ENCODE data around the gene KMT2A.
"Not testable (repeated sequence)": the region's sequence is repeated elsewhere in the genome, so short reads cannot be mapped to it uniquely, and the experiment has no call there.

The KMT2A gene

GRCh38 chr11:118544647-118545010 is 108.3 kb downstream of the KMT2A start:
- H3K9me3 ChIP-seq (ENCODE audit: control insufficient read depth, insufficient read depth, low read length) = no peaks in the 10 kb centered on the region
- no peaks in the 10 kb centered on the region for H3K27me3 ChIP-seq (ENCODE audit: control insufficient read depth, insufficient read depth, low read length)
- no peak overlapping the region for H3K9ac ChIP-seq (ENCODE audit: low read depth, low read length)
- no peak overlapping the region for H3K4me3 ChIP-seq (ENCODE audit: low read depth, low read length)
- no peaks in the 10 kb centered on the region for H3K4me1 ChIP-seq (ENCODE audit: control insufficient read depth, insufficient read depth, low read length)
- H3K36me3 ChIP-seq (ENCODE audit: control insufficient read depth, insufficient read depth, low read length) = peaks cover 2% of the 10 kb centered on the region

GRCh38 chr11:118545533-118545932 is 109.2 kb downstream of the KMT2A start:
- Histone ChIP-seq H3K27me3 (ENCODE audit: control insufficient read depth, insufficient read depth, low read length) (no peaks in the 10 kb centered on the region), H3K4me3 (ENCODE audit: low read depth, low read length) (no peak overlapping the region), H3K9ac (ENCODE audit: low read depth, low read length) (no peak overlapping the region), H3K36me3 (ENCODE audit: control insufficient read depth, insufficient read depth, low read length) (peaks cover 2% of the 10 kb centered on the region), H3K9me3 (ENCODE audit: control insufficient read depth, insufficient read depth, low read length) (no peaks in the 10 kb centered on the region), H3K4me1 (ENCODE audit: control insufficient read depth, insufficient read depth, low read length) (no peaks in the 10 kb centered on the region)

- Histone ChIP-seq H3K36me3 (ENCODE audit: control insufficient read depth, insufficient read depth, low read length) (peaks cover 7% of the 10 kb centered on the region), H3K9ac (ENCODE audit: low read depth, low read length) (no peak overlapping the region), H3K4me3 (ENCODE audit: low read depth, low read length) (no peak overlapping the region), H3K27me3 (ENCODE audit: control insufficient read depth, insufficient read depth, low read length) (no peaks in the 10 kb centered on the region), H3K9me3 (ENCODE audit: control insufficient read depth, insufficient read depth, low read length) (no peaks in the 10 kb centered on the region), H3K4me1 (ENCODE audit: control insufficient read depth, insufficient read depth, low read length) (no peaks in the 10 kb centered on the region)
These were observed 110.8 kb downstream of the KMT2A start for GRCh38 chr11:118547132-118547531.

GRCh38 chr11:118552341-118552740 is 116.0 kb downstream of the KMT2A start:
- Histone ChIP-seq H3K4me1 (ENCODE audit: control insufficient read depth, insufficient read depth, low read length) (no peaks in the 10 kb centered on the region), H3K4me3 (ENCODE audit: low read depth, low read length) (no peak overlapping the region), H3K36me3 (ENCODE audit: control insufficient read depth, insufficient read depth, low read length) (peaks cover 6% of the 10 kb centered on the region)

GRCh38 chr11:118560806-118561205 is 124.5 kb downstream of the KMT2A start:
- Histone ChIP-seq H3K36me3 (ENCODE audit: control insufficient read depth, insufficient read depth, low read length) (no peaks in the 10 kb centered on the region), H3K27me3 (ENCODE audit: control insufficient read depth, insufficient read depth, low read length) (no peaks in the 10 kb centered on the region), H3K9ac (ENCODE audit: low read depth, low read length) (no peak overlapping the region)

More at GRCh38 chr11:118552341-118552740, 116.0 kb downstream of the KMT2A start:
- Histone ChIP-seq H3K27me3 (ENCODE audit: control insufficient read depth, insufficient read depth, low read length) (no peaks in the 10 kb centered on the region), H3K9ac (ENCODE audit: low read depth, low read length) (no peak overlapping the region), H3K9me3 (ENCODE audit: control insufficient read depth, insufficient read depth, low read length) (no peaks in the 10 kb centered on the region)

GRCh38 chr11:118565051-118565450 is 128.8 kb downstream of the KMT2A start:
- H3K9ac ChIP-seq (ENCODE audit: low read depth, low read length) = no peak overlapping the region
- no peaks in the 10 kb centered on the region for H3K27me3 ChIP-seq (ENCODE audit: control insufficient read depth, insufficient read depth, low read length)
- H3K4me3 ChIP-seq (ENCODE audit: low read depth, low read length) = no peak overlapping the region
- no peaks in the 10 kb centered on the region for H3K4me1 ChIP-seq (ENCODE audit: control insufficient read depth, insufficient read depth, low read length)
- H3K36me3 ChIP-seq (ENCODE audit: control insufficient read depth, insufficient read depth, low read length) = no peaks in the 10 kb centered on the region
- no peaks in the 10 kb centered on the region for H3K9me3 ChIP-seq (ENCODE audit: control insufficient read depth, insufficient read depth, low read length)

More at GRCh38 chr11:118560806-118561205, 124.5 kb downstream of the KMT2A start:
- Histone ChIP-seq H3K9me3 (ENCODE audit: control insufficient read depth, insufficient read depth, low read length) (no peaks in the 10 kb centered on the region), H3K4me1 (ENCODE audit: control insufficient read depth, insufficient read depth, low read length) (no peaks in the 10 kb centered on the region), H3K4me3 (ENCODE audit: low read depth, low read length) (no peak overlapping the region)

- Histone ChIP-seq H3K4me3 (ENCODE audit: low read depth, low read length) (no peak overlapping the region), H3K9me3 (ENCODE audit: control insufficient read depth, insufficient read depth, low read length) (no peaks in the 10 kb centered on the region), H3K9ac (ENCODE audit: low read depth, low read length) (no peak overlapping the region), H3K27me3 (ENCODE audit: control insufficient read depth, insufficient read depth, low read length) (no peaks in the 10 kb centered on the region), H3K36me3 (ENCODE audit: control insufficient read depth, insufficient read depth, low read length) (no peaks in the 10 kb centered on the region), H3K4me1 (ENCODE audit: control insufficient read depth, insufficient read depth, low read length) (peaks cover 3% of the 10 kb centered on the region)
These were observed 133.4 kb downstream of the KMT2A start for GRCh38 chr11:118569670-118570069.

GRCh38 chr11:118570787-118571186 is 134.5 kb downstream of the KMT2A start:
- Histone ChIP-seq H3K4me1 (ENCODE audit: control insufficient read depth, insufficient read depth, low read length) (peaks cover 3% of the 10 kb centered on the region), H3K9ac (ENCODE audit: low read depth, low read length) (no peak overlapping the region), H3K9me3 (ENCODE audit: control insufficient read depth, insufficient read depth, low read length) (no peaks in the 10 kb centered on the region), H3K36me3 (ENCODE audit: control insufficient read depth, insufficient read depth, low read length) (no peaks in the 10 kb centered on the region), H3K4me3 (ENCODE audit: low read depth, low read length) (no peak overlapping the region), H3K27me3 (ENCODE audit: control insufficient read depth, insufficient read depth, low read length) (no peaks in the 10 kb centered on the region)

- not testable (repeated sequence) for H3K9ac ChIP-seq (ENCODE audit: low read depth, low read length); H3K4me1 ChIP-seq (ENCODE audit: control insufficient read depth, insufficient read depth, low read length); H3K9me3 ChIP-seq (ENCODE audit: control insufficient read depth, insufficient read depth, low read length); H3K27me3 ChIP-seq (ENCODE audit: control insufficient read depth, insufficient read depth, low read length); H3K36me3 ChIP-seq (ENCODE audit: control insufficient read depth, insufficient read depth, low read length)
- H3K4me3 ChIP-seq (ENCODE audit: low read depth, low read length) = peak overlapping the region; percentile 53
These were observed 135.4 kb downstream of the KMT2A start for GRCh38 chr11:118571701-118572060.

- Histone ChIP-seq H3K4me3 (ENCODE audit: low read depth, low read length) (peak within 1 kb of the TSS; percentile 53), H3K9me3 (ENCODE audit: control insufficient read depth, insufficient read depth, low read length) (no peaks in the 10 kb centered on the region), H3K27me3 (ENCODE audit: control insufficient read depth, insufficient read depth, low read length) (no peaks in the 10 kb centered on the region), H3K9ac (ENCODE audit: low read depth, low read length) (peak within 1 kb of the TSS; percentile 94), H3K36me3 (ENCODE audit: control insufficient read depth, insufficient read depth, low read length) (no peaks in the 10 kb centered on the region), H3K4me1 (ENCODE audit: control insufficient read depth, insufficient read depth, low read length) (peaks cover 3% of the 10 kb centered on the region)
These were observed 136.0 kb downstream of the KMT2A start, which contains the start of gene ARCN1 for GRCh38 chr11:118572061-118572980. ARCN1 (plus strand) TSS chr11:118572409; CDS start chr11:118572548, 139 bp downstream.

GRCh38 chr11:118572981-118573550 is 136.8 kb downstream of the KMT2A start:
- Histone ChIP-seq H3K4me3 (ENCODE audit: low read depth, low read length) (peak overlapping the region; percentile 53), H3K36me3 (ENCODE audit: control insufficient read depth, insufficient read depth, low read length) (no peaks in the 10 kb centered on the region), H3K9ac (ENCODE audit: low read depth, low read length) (peak overlapping the region; percentile 94), H3K4me1 (ENCODE audit: control insufficient read depth, insufficient read depth, low read length) (peaks cover 3% of the 10 kb centered on the region), H3K9me3 (ENCODE audit: control insufficient read depth, insufficient read depth, low read length) (no peaks in the 10 kb centered on the region), H3K27me3 (ENCODE audit: control insufficient read depth, insufficient read depth, low read length) (no peaks in the 10 kb centered on the region)

- H3K9me3 ChIP-seq (ENCODE audit: control insufficient read depth, insufficient read depth, low read length) = no peaks in the 10 kb centered on the region
- no peaks in the 10 kb centered on the region for H3K36me3 ChIP-seq (ENCODE audit: control insufficient read depth, insufficient read depth, low read length)
- H3K27me3 ChIP-seq (ENCODE audit: control insufficient read depth, insufficient read depth, low read length) = no peaks in the 10 kb centered on the region
- no peak overlapping the region for H3K4me3 ChIP-seq (ENCODE audit: low read depth, low read length)
- peaks cover 3% of the 10 kb centered on the region for H3K4me1 ChIP-seq (ENCODE audit: control insufficient read depth, insufficient read depth, low read length)
- H3K9ac ChIP-seq (ENCODE audit: low read depth, low read length) = no peak overlapping the region
These were observed 138.3 kb downstream of the KMT2A start for GRCh38 chr11:118574636-118575035.

All from iPS-15b (cell line).